ENCODE measurements around the gene WDR46.

DNA sequence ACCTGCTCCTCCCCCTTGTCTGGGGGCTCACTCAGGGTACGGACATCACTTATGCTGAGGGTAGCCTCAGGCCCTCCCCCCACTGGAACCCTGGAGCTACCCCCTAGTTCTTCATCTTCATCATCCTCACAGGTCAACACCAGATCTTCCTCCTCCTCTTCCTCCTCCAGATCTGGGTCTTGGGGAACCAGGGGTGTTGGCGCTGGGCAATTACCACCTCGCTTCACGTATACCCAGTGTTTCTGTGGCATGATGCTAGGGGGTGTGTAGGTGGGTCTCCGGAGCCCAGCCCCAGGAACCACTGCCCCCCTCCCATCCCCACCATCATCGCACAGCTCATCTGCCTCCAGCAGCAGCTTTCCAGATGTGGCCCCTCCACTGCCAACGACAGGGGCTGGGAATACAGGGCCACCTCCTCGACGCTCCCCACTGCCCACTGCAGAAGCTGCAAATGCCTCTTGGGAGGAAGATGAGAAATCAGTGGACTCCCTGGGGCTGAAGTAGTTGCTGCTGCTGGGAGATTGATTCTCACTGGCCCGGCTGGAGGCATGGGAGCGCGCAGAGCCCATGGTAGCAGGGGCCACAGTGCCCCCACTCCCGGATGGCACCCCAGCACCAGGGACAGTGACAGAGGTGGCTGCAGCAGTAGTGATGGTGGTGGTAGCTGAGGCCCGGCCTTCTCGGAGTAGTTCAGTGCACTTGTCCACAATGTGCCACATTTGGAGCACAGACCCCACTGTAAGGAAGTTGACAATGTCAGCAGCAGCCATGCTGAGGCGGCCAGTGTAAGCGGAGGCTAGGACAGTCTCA is 27.0 kb upstream of the WDR46 start:
- TF ChIP-seq, protein P1, sequence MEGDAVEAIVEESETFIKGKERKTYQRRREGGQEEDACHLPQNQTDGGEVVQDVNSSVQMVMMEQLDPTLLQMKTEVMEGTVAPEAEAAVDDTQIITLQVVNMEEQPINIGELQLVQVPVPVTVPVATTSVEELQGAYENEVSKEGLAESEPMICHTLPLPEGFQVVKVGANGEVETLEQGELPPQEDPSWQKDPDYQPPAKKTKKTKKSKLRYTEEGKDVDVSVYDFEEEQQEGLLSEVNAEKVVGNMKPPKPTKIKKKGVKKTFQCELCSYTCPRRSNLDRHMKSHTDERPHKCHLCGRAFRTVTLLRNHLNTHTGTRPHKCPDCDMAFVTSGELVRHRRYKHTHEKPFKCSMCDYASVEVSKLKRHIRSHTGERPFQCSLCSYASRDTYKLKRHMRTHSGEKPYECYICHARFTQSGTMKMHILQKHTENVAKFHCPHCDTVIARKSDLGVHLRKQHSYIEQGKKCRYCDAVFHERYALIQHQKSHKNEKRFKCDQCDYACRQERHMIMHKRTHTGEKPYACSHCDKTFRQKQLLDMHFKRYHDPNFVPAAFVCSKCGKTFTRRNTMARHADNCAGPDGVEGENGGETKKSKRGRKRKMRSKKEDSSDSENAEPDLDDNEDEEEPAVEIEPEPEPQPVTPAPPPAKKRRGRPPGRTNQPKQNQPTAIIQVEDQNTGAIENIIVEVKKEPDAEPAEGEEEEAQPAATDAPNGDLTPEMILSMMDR (IDR thresholded peaks at IDR 0.05; ENCODE audit: insufficient read depth, low read length) = no peak
- TF ChIP-seq, protein P2, sequence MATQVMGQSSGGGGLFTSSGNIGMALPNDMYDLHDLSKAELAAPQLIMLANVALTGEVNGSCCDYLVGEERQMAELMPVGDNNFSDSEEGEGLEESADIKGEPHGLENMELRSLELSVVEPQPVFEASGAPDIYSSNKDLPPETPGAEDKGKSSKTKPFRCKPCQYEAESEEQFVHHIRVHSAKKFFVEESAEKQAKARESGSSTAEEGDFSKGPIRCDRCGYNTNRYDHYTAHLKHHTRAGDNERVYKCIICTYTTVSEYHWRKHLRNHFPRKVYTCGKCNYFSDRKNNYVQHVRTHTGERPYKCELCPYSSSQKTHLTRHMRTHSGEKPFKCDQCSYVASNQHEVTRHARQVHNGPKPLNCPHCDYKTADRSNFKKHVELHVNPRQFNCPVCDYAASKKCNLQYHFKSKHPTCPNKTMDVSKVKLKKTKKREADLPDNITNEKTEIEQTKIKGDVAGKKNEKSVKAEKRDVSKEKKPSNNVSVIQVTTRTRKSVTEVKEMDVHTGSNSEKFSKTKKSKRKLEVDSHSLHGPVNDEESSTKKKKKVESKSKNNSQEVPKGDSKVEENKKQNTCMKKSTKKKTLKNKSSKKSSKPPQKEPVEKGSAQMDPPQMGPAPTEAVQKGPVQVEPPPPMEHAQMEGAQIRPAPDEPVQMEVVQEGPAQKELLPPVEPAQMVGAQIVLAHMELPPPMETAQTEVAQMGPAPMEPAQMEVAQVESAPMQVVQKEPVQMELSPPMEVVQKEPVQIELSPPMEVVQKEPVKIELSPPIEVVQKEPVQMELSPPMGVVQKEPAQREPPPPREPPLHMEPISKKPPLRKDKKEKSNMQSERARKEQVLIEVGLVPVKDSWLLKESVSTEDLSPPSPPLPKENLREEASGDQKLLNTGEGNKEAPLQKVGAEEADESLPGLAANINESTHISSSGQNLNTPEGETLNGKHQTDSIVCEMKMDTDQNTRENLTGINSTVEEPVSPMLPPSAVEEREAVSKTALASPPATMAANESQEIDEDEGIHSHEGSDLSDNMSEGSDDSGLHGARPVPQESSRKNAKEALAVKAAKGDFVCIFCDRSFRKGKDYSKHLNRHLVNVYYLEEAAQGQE (IDR thresholded peaks at IDR 0.05; ENCODE audit: insufficient replicate concordance, low read depth) = peak; percentile 48
- TF ChIP-seq POLR2AphosphoS5 (IDR thresholded peaks at IDR 0.05; ENCODE audit: low read depth) = no peak
- TF ChIP-seq SPI1 (IDR thresholded peaks at IDR 0.05; ENCODE audit: borderline replicate concordance, low read depth) = no peak

All from HL-60 (cell line).